Esophagus (tissue), 2 donors: ENCODE measurements around the gene COPS9. TPM values are rescaled to one million over a fixed set of nuclear protein-coding genes. Genes with fewer than 3 reads are reported as not detected.

Source experiments
- H3K27ac ChIP-seq, 2 donors: one replicate each; pipeline ENCODE4 v1.5.1; 2013; ENCODE audit warnings: low read depth in 2 of 2, mild to moderate bottlenecking in 2 of 2, inconsistent platforms in 1 of 2, low read length in 1 of 2, moderate library complexity in 1 of 2
- H3K27me3 ChIP-seq, 2 donors: one replicate each; pipeline ENCODE4 v1.6.1; 2013; ENCODE audit warnings: low read length in 2 of 2, control low read depth in 1 of 2, mild to moderate bottlenecking in 1 of 2; ENCODE audit not compliant: insufficient read depth in 2 of 2, control insufficient read depth in 1 of 2
- H3K36me3 ChIP-seq, 2 donors: one replicate each; pipeline ENCODE4 v1.6.1; 2013; ENCODE audit warnings: low read length in 1 of 2; ENCODE audit not compliant: control insufficient read depth in 2 of 2, insufficient read depth in 2 of 2
- H3K4me1 ChIP-seq, 2 donors: one replicate each; pipeline ENCODE4 v1.6.1; 2013; ENCODE audit warnings: low read length in 1 of 2; ENCODE audit not compliant: control insufficient read depth in 2 of 2, insufficient read depth in 2 of 2
- H3K4me3 ChIP-seq, 2 donors: one replicate each; pipeline ENCODE4 v1.5.1; 2013; ENCODE audit warnings: low read length in 2 of 2, mild to moderate bottlenecking in 2 of 2, low read depth in 1 of 2, moderate library complexity in 1 of 2
- H3K9me3 ChIP-seq, 2 donors: one replicate each; pipeline ENCODE4 v1.6.1; 2013; ENCODE audit warnings: mild to moderate bottlenecking in 2 of 2, low read depth in 1 of 2, low read length in 1 of 2, moderate library complexity in 1 of 2; ENCODE audit not compliant: control insufficient read depth in 2 of 2, insufficient read depth in 1 of 2
- WGBS, 2 donors: extraction: QIAGEN DNeasy Blood & Tissue Kit; methylation state at CpG; one replicate each; pipeline ENCODE4 v1.1.7; 2013; 5-methylcytosine and 5-hydroxymethylcytosine counted together
- polyA plus RNA-seq, 2 donors: library from polyadenylated mRNA; stranded (reverse); fragments of 200-250 nt; gene quantifications; one replicate each; pipeline ENCODE4 v1.2.3, GENCODE V29; 2013
- donor health status: healthy with polysubstance abuse.
- donor health status: Bipolar disorder and iron deficiency.

Gene COPS9
- polyA plus RNA-seq, 2 donors: 240 to 270 TPM

GRCh38 chr2:240138254-240138984 lies 2.3 kb upstream of the COPS9 start:
- H3K27ac ChIP-seq: no peak overlapping the region
- no peaks in the 10 kb centered on the region for H3K27me3 ChIP-seq
- 65 to 66% methylated on average over 9 of the region's 9 CpGs for WGBS, 2 donors
- peaks cover 5 to 18% of the 10 kb centered on the region in 2 donors for H3K4me1 ChIP-seq
- no peaks in the 10 kb centered on the region for H3K9me3 ChIP-seq
- H3K36me3 ChIP-seq: peaks cover 0 to 2% of the 10 kb centered on the region in 2 donors
- H3K4me3 ChIP-seq: no peak overlapping the region

GRCh38 chr2:240137596-240138253 lies 1.6 kb upstream of the COPS9 start:
- Histone ChIP-seq H3K9me3 (no peaks in the 10 kb centered on the region), H3K4me3 (no peak overlapping the region), H3K4me1 (peaks cover 5 to 18% of the 10 kb centered on the region in 2 donors), H3K36me3 (peaks cover 2 to 6% of the 10 kb centered on the region in 2 donors), H3K27me3 (no peaks in the 10 kb centered on the region), H3K27ac (no peak overlapping the region)
- WGBS, 2 donors: 90 to 91% methylated on average over 18 to 19 of the region's 19 CpGs

- Histone ChIP-seq H3K4me1 (peaks cover 5 to 18% of the 10 kb centered on the region in 2 donors), H3K36me3 (peaks cover 5 to 15% of the 10 kb centered on the region in 2 donors), H3K27ac (peak overlapping the region in 1 of 2 donors; percentile 17), H3K9me3 (no peaks in the 10 kb centered on the region), H3K27me3 (no peaks in the 10 kb centered on the region), H3K4me3 (peak overlapping the region; percentile 74 to 94)
- 31 to 37% methylated on average over 35 to 36 of the region's 36 CpGs for WGBS, 2 donors
Measured at GRCh38 chr2:240136671-240137292, 677 bp upstream of the COPS9 start.

- peak overlapping the region in 1 of 2 donors; percentile 62 for H3K27ac ChIP-seq
- H3K4me3 ChIP-seq: peak overlapping the region; percentile 74 to 94
- peaks cover 5 to 18% of the 10 kb centered on the region in 2 donors for H3K4me1 ChIP-seq
- H3K9me3 ChIP-seq: no peaks in the 10 kb centered on the region
- 1 to 2% methylated on average over 17 of the region's 17 CpGs for WGBS, 2 donors
- H3K36me3 ChIP-seq: peaks cover 7 to 20% of the 10 kb centered on the region in 2 donors
- no peaks in the 10 kb centered on the region for H3K27me3 ChIP-seq
Measured at GRCh38 chr2:240135706-240136012, 446 bp downstream of the COPS9 start.

GRCh38 chr2:240134956-240135520 lies 1.1 kb downstream of the COPS9 start:
- Histone ChIP-seq H3K4me3 (peak overlapping the region; percentile 74 to 94), H3K4me1 (peaks cover 5 to 18% of the 10 kb centered on the region in 2 donors), H3K27ac (no peak overlapping the region), H3K36me3 (peaks cover 12 to 26% of the 10 kb centered on the region in 2 donors), H3K27me3 (no peaks in the 10 kb centered on the region), H3K9me3 (no peaks in the 10 kb centered on the region)
- WGBS, 2 donors: 79 to 80% methylated on average over 15 of the region's 15 CpGs

- Histone ChIP-seq H3K36me3 (peaks cover 18 to 31% of the 10 kb centered on the region in 2 donors), H3K4me1 (peaks cover 5 to 18% of the 10 kb centered on the region in 2 donors), H3K4me3 (no peak overlapping the region), H3K27me3 (no peaks in the 10 kb centered on the region), H3K27ac (no peak overlapping the region), H3K9me3 (no peaks in the 10 kb centered on the region)
- WGBS, 2 donors: 91 to 93% methylated on average over 6 of the region's 6 CpGs
Measured at GRCh38 chr2:240134466-240134865, 1.6 kb downstream of the COPS9 start.

- H3K4me1 ChIP-seq: peaks cover 5 to 18% of the 10 kb centered on the region in 2 donors
- H3K27me3 ChIP-seq: no peaks in the 10 kb centered on the region
- peaks cover 24 to 34% of the 10 kb centered on the region in 2 donors for H3K36me3 ChIP-seq
- no peaks in the 10 kb centered on the region for H3K9me3 ChIP-seq
- no peak overlapping the region for H3K27ac ChIP-seq
- H3K4me3 ChIP-seq: no peak overlapping the region
- WGBS, 2 donors: 90% methylated on average over 10 of the region's 10 CpGs
Measured at GRCh38 chr2:240133401-240133800, 2.7 kb downstream of the COPS9 start.

- WGBS, 2 donors: 90 to 96% methylated on average over 5 of the region's 5 CpGs
- Histone ChIP-seq H3K27ac (no peak overlapping the region), H3K4me3 (no peak overlapping the region), H3K27me3 (no peaks in the 10 kb centered on the region), H3K4me1 (peaks cover 5 to 15% of the 10 kb centered on the region in 2 donors), H3K36me3 (peaks cover 24 to 41% of the 10 kb centered on the region in 2 donors), H3K9me3 (no peaks in the 10 kb centered on the region)
Measured at GRCh38 chr2:240132651-240132980, 3.5 kb downstream of the COPS9 start.

GRCh38 chr2:240131941-240132650 lies 4.0 kb downstream of the COPS9 start:
- peaks cover 24 to 43% of the 10 kb centered on the region in 2 donors for H3K36me3 ChIP-seq
- WGBS, 2 donors: 87 to 92% methylated on average over 22 of the region's 22 CpGs
- H3K4me1 ChIP-seq: peaks cover 5 to 15% of the 10 kb centered on the region in 2 donors
- no peaks in the 10 kb centered on the region for H3K9me3 ChIP-seq
- no peak overlapping the region for H3K27ac ChIP-seq
- H3K27me3 ChIP-seq: no peaks in the 10 kb centered on the region
- no peak overlapping the region for H3K4me3 ChIP-seq
